GM12874 (cell line): ENCODE results near the gene PLXNA3.

Experiments
- CTCF ChIP-seq: IDR thresholded peaks from 2 replicates; pipeline ENCODE4 v1.5.1; 2011; ENCODE audit warnings: low read depth, mild to moderate bottlenecking, control low read depth, low read length, moderate library complexity; ENCODE audit not compliant: insufficient read depth

Gene PLXNA3

GRCh38 chrX:154512879-154513553 is 54.9 kb downstream of the PLXNA3 start:
- no peak for TF ChIP-seq CTCF

- no peak for TF ChIP-seq CTCF
Observed at GRCh38 chrX:154513716-154514115, 55.6 kb downstream of the PLXNA3 start.

- no peak for TF ChIP-seq CTCF
Observed at GRCh38 chrX:154515090-154515965, 57.2 kb downstream of the PLXNA3 start.

GRCh38 chrX:154515966-154516655 is 58.0 kb downstream of the PLXNA3 start, which contains the start of gene FAM3A:
TSS of gene FAM3A (minus strand) at chrX:154516232. CDS start at chrX:154515772, 460 bp downstream.
- no peak for TF ChIP-seq CTCF

GRCh38 chrX:154516656-154517100 is 58.6 kb downstream of the PLXNA3 start:
- TF ChIP-seq CTCF, result no peak

GRCh38 chrX:154517101-154517781 is 59.2 kb downstream of the PLXNA3 start:
- no peak for TF ChIP-seq CTCF
